SK-N-SH (cell line): Measurements from ENCODE around the gene SMYD3. TPM values are rescaled to one million over a fixed set of nuclear protein-coding genes. Genes with fewer than 3 reads are reported as not detected.

ENCODE experiments used
- CTCF ChIA-PET: fragments of 300-600, 350-600 bp; formaldehyde crosslinking; extraction: SDS; loops from one replicate; lab custom pipeline; 2021; lab: Yijun Ruan, JAX
- POLR2A ChIA-PET: fragments of 350-600 bp; sonication (Branson Sonifier 250); formaldehyde crosslinking; extraction: SDS; loops from one replicate; lab custom pipeline; 2020; ENCODE audit warnings: antibody characterized with exemption, inconsistent platforms; lab: Yijun Ruan, JAX
- DNase-seq: peaks from one replicate; pipeline ENCODE4 v3.0.0; 2012
- H2AFZ ChIP-seq: fragments of 200-600 bp; sonication (generic); 2 replicates; pipeline ENCODE4 v1.8.1; 2016; ENCODE audit warnings: antibody characterized with exemption, mild to moderate bottlenecking, low read depth
- H3F3A ChIP-seq: fragments of 200-600 bp; sonication (generic); replicated peaks from 2 replicates; pipeline ENCODE3; 2016; ENCODE audit warnings: antibody characterized with exemption, mild to moderate bottlenecking; ENCODE audit not compliant: insufficient read depth
- H3K27ac ChIP-seq, 2 experiments: fragments of 200-500 bp in 1 of 2; fragments of 200-600 bp in 1 of 2; sonication (Bioruptor generic) in 1 of 2; sonication (generic), shearing (Covaris generic) in 1 of 2; 2 replicates each; pipeline versions ENCODE4 v1.5.1 to v1.6.1; 2014 to 2016; ENCODE audit warnings: low read depth in 2 of 2, inconsistent platforms in 1 of 2, low read length in 1 of 2, mild to moderate bottlenecking in 1 of 2, mixed read lengths in 1 of 2
- H3K27me3 ChIP-seq: fragments of 200-600 bp; sonication (generic), shearing (Covaris generic); 2 replicates; pipeline ENCODE4 v1.6.1; 2016; ENCODE audit warnings: mixed run types; ENCODE audit not compliant: insufficient read depth
- H3K36me3 ChIP-seq, 2 experiments: fragments of 200-500 bp in 1 of 2; fragments of 200-600 bp in 1 of 2; sonication (Bioruptor generic) in 1 of 2; sonication (generic) in 1 of 2; replicated peaks in 1 of 2; 2 replicates each; pipeline versions ENCODE3 to v1.5.1; 2014 to 2016; ENCODE audit warnings: low read length in 1 of 2, mild to moderate bottlenecking in 1 of 2; ENCODE audit not compliant: insufficient read depth in 2 of 2, control insufficient read depth in 1 of 2
- H3K4me1 ChIP-seq, 2 experiments: fragments of 200-500 bp in 1 of 2; fragments of 200-600 bp in 1 of 2; sonication (Bioruptor generic) in 1 of 2; sonication (generic), shearing (Covaris generic) in 1 of 2; 2 replicates each; pipeline versions ENCODE4 v1.5.1 to v1.6.1; 2014 to 2016; ENCODE audit warnings: low read depth in 1 of 2, low read length in 1 of 2, mixed run types in 1 of 2; ENCODE audit not compliant: insufficient read depth in 2 of 2, control insufficient read depth in 1 of 2
- H3K4me2 ChIP-seq: fragments of 200-600 bp; sonication (generic), shearing (Covaris generic); 2 replicates; pipeline ENCODE4 v1.6.1; 2017; ENCODE audit warnings: mixed run types
- H3K4me3 ChIP-seq, 2 experiments: fragments of 200-500 bp in 1 of 2; fragments of 200-600 bp in 1 of 2; sonication (Bioruptor generic) in 1 of 2; sonication (generic), shearing (Covaris generic) in 1 of 2; 2 replicates each; pipeline versions ENCODE4 v1.5.1 to v1.8.1; 2014 to 2016; ENCODE audit warnings: low read depth in 2 of 2, inconsistent platforms in 1 of 2, low read length in 1 of 2, mild to moderate bottlenecking in 1 of 2, mixed read lengths in 1 of 2, moderate library complexity in 1 of 2
- H3K79me2 ChIP-seq: fragments of 200-600 bp; sonication (generic); 2 replicates; pipeline ENCODE4 v1.8.1; 2017; ENCODE audit warnings: mild to moderate bottlenecking; ENCODE audit not compliant: insufficient read depth
- H3K9ac ChIP-seq: fragments of 200-600 bp; sonication (generic); 2 replicates; pipeline ENCODE4 v1.6.1; 2017; ENCODE audit warnings: mixed run types
- H3K9me2 ChIP-seq: fragments of 200-600 bp; sonication (generic); 2 replicates; pipeline ENCODE4 v1.6.1; 2017; ENCODE audit warnings: mixed run types
- H3K9me3 ChIP-seq: fragments of 200-600 bp; sonication (generic); 2 replicates; pipeline ENCODE4 v1.6.1; 2017; ENCODE audit warnings: mixed run types, mild to moderate bottlenecking, moderate library complexity
- H4K20me1 ChIP-seq: fragments of 200-600 bp; sonication (generic); 2 replicates; pipeline ENCODE4 v1.6.1; 2017; ENCODE audit warnings: mild to moderate bottlenecking, mixed run types; ENCODE audit not compliant: insufficient read depth
- ELF1 ChIP-seq: IDR thresholded peaks from 2 replicates; pipeline ENCODE4 v1.4.0; 2012
- EP300 ChIP-seq, 2 experiments: IDR thresholded peaks; 2 replicates each; pipeline versions ENCODE4 v1.4.0 to v1.6.1; 2012; ENCODE audit warnings: borderline replicate concordance in 1 of 2, low read depth in 1 of 2, low read length in 1 of 2
- EZH2phosphoT487 ChIP-seq: fragments of 200-600 bp; sonication (generic); IDR thresholded peaks from 2 replicates; pipeline ENCODE4 v1.6.1; 2017; ENCODE audit warnings: low read depth, mixed run types, mild to moderate bottlenecking, antibody characterized with exemption, moderate library complexity, borderline replicate concordance
- FOXJ3 ChIP-seq: sonication (generic); formaldehyde crosslinking; IDR thresholded peaks from 2 replicates; pipeline ENCODE4 v1.5.1; 2020; ENCODE audit warnings: mild to moderate bottlenecking, missing genetic modification reagents
- JUND ChIP-seq: IDR thresholded peaks from 2 replicates; pipeline ENCODE4 v1.4.0; 2012
- MEF2A ChIP-seq: IDR thresholded peaks from 2 replicates; pipeline ENCODE4 v1.4.0; 2012; ENCODE audit warnings: low read depth, borderline replicate concordance
- POLR2AphosphoS5 ChIP-seq: IDR thresholded peaks from 2 replicates; pipeline ENCODE4 v1.6.1; 2012; ENCODE audit warnings: low read depth, low read length
- RAD21 ChIP-seq: IDR thresholded peaks from 2 replicates; pipeline ENCODE4 v1.6.1; 2012; ENCODE audit warnings: mild to moderate bottlenecking, low read length
- RCOR1 ChIP-seq: fragments of 150-350 bp; IDR thresholded peaks from 2 replicates; pipeline ENCODE4 v1.6.1; 2017; ENCODE audit warnings: antibody characterized with exemption, low read length
- RFX5 ChIP-seq: IDR thresholded peaks from 2 replicates; pipeline ENCODE4 v1.6.1; 2012; ENCODE audit warnings: mild to moderate bottlenecking, improper control_type of control experiment, low read length
- SIN3A ChIP-seq: IDR thresholded peaks from 2 replicates; pipeline ENCODE4 v1.6.1; 2012; ENCODE audit warnings: low read depth, mild to moderate bottlenecking, low read length, moderate library complexity, borderline replicate concordance
- SMC3 ChIP-seq: IDR thresholded peaks from 2 replicates; pipeline ENCODE4 v1.6.1; 2012; ENCODE audit warnings: low read depth, low read length, improper control_type of control experiment
- TEAD4 ChIP-seq: IDR thresholded peaks from 2 replicates; pipeline ENCODE4 v1.4.0; 2012; ENCODE audit warnings: mild to moderate bottlenecking, borderline replicate concordance; ENCODE audit not compliant: insufficient read depth
- YY1 ChIP-seq: IDR thresholded peaks from 2 replicates; pipeline ENCODE4 v1.4.0; 2012; ENCODE audit warnings: low read depth, mild to moderate bottlenecking
- WGBS: methylation state at CpG from one replicate; pipeline ENCODE4 v1.1.6; 2017; ENCODE audit warnings: low lambda C conversion rate; 5-methylcytosine and 5-hydroxymethylcytosine counted together
- polyA plus RNA-seq, 3 experiments: library from polyadenylated mRNA; depleted of rRNA; stranded (reverse); fragments of >200 nt; gene quantifications; 2 replicates each; pipeline ENCODE4 v1.2.3, GENCODE V29; 2012
- TF ChIP-seq, protein P1 (sequence below): IDR thresholded peaks from 2 replicates; pipeline ENCODE4 v1.4.0; 2012; ENCODE audit warnings: low read depth, borderline replicate concordance
- TF ChIP-seq, protein P2 (sequence below): fragments of 150-350 bp; IDR thresholded peaks from 2 replicates; pipeline ENCODE4 v1.6.1; 2016; ENCODE audit warnings: mild to moderate bottlenecking, low read depth, low read length
- TF ChIP-seq, protein P3 (sequence below): fragments of 200-600 bp; sonication (generic); IDR thresholded peaks from 2 replicates; pipeline ENCODE4 v1.6.1; 2017; ENCODE audit warnings: antibody characterized with exemption, mild to moderate bottlenecking, moderate library complexity
- TF ChIP-seq, protein P4 (sequence below): IDR thresholded peaks from 2 replicates; pipeline ENCODE4 v1.4.0; 2012; ENCODE audit warnings: low read depth
- TF ChIP-seq, protein P5 (sequence below): IDR thresholded peaks from 2 replicates; pipeline ENCODE4; 2012
- TF ChIP-seq, protein P6 (sequence below): IDR thresholded peaks from 2 replicates; pipeline ENCODE4 v1.4.0; 2012; ENCODE audit warnings: low read depth, borderline replicate concordance

The SMYD3 gene
- polyA plus RNA-seq, 1 of the 3 experiments (the other 2 are of a cell fraction): 31.4 TPM

DNA sequence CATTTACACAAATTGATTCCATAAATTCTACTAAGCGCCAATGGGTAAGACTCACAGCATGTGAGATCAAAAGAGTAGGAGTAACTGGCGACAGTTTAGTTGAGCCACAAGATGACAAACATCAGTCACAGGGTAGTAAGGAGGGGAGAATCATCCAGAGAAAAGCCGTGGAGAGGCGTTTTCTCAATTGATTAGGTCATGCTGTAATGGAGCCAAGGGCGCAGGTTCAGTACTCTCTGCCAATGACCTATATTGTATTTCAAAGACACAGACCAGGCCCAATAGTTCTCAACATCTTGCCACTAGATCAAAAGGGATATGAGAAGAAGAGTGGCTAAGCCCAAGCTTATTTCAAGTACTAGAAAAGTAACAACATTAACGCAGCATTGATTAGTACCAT is 467.5 kb downstream of the SMYD3 start:
- Histone ChIP-seq H3K79me2 (no peaks in the 10 kb centered on the region), H2AFZ (no peak overlapping the region), H4K20me1 (no peaks in the 10 kb centered on the region), H3K9ac (no peak overlapping the region), H3K9me2 (no peaks in the 10 kb centered on the region), H3K9me3 (no peaks in the 10 kb centered on the region), H3K27me3 (no peaks in the 10 kb centered on the region), H3K36me3 (no peaks in the 10 kb centered on the region), H3F3A (no peaks in the 10 kb centered on the region), H3K4me1 (peaks cover 0 to 18% of the 10 kb centered on the region in 2 experiments; a peak in 2 of 4 replicates), H3K4me3 (no peak overlapping the region), H3K4me2 (no peak overlapping the region), H3K27ac (no peak overlapping the region)
- ChIA-PET POLR2A (no interaction called here), CTCF (no interaction called here)
- TF ChIP-seq, protein P1, sequence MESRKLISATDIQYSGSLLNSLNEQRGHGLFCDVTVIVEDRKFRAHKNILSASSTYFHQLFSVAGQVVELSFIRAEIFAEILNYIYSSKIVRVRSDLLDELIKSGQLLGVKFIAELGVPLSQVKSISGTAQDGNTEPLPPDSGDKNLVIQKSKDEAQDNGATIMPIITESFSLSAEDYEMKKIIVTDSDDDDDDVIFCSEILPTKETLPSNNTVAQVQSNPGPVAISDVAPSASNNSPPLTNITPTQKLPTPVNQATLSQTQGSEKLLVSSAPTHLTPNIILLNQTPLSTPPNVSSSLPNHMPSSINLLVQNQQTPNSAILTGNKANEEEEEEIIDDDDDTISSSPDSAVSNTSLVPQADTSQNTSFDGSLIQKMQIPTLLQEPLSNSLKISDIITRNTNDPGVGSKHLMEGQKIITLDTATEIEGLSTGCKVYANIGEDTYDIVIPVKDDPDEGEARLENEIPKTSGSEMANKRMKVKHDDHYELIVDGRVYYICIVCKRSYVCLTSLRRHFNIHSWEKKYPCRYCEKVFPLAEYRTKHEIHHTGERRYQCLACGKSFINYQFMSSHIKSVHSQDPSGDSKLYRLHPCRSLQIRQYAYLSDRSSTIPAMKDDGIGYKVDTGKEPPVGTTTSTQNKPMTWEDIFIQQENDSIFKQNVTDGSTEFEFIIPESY: no peak
- TF ChIP-seq, protein P2, sequence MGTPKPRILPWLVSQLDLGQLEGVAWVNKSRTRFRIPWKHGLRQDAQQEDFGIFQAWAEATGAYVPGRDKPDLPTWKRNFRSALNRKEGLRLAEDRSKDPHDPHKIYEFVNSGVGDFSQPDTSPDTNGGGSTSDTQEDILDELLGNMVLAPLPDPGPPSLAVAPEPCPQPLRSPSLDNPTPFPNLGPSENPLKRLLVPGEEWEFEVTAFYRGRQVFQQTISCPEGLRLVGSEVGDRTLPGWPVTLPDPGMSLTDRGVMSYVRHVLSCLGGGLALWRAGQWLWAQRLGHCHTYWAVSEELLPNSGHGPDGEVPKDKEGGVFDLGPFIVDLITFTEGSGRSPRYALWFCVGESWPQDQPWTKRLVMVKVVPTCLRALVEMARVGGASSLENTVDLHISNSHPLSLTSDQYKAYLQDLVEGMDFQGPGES: no peak
- TF ChIP-seq MEF2A: no peak
- no peak for TF ChIP-seq RCOR1
- TF ChIP-seq EZH2phosphoT487: no peak
- TF ChIP-seq, protein P3, sequence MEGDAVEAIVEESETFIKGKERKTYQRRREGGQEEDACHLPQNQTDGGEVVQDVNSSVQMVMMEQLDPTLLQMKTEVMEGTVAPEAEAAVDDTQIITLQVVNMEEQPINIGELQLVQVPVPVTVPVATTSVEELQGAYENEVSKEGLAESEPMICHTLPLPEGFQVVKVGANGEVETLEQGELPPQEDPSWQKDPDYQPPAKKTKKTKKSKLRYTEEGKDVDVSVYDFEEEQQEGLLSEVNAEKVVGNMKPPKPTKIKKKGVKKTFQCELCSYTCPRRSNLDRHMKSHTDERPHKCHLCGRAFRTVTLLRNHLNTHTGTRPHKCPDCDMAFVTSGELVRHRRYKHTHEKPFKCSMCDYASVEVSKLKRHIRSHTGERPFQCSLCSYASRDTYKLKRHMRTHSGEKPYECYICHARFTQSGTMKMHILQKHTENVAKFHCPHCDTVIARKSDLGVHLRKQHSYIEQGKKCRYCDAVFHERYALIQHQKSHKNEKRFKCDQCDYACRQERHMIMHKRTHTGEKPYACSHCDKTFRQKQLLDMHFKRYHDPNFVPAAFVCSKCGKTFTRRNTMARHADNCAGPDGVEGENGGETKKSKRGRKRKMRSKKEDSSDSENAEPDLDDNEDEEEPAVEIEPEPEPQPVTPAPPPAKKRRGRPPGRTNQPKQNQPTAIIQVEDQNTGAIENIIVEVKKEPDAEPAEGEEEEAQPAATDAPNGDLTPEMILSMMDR: no peak
- TF ChIP-seq JUND: no peak
- TF ChIP-seq FOXJ3 (CRISPR knock-in tag): no peak
- TF ChIP-seq RFX5: no peak
- TF ChIP-seq, protein P4, sequence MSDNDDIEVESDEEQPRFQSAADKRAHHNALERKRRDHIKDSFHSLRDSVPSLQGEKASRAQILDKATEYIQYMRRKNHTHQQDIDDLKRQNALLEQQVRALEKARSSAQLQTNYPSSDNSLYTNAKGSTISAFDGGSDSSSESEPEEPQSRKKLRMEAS: no peak
- no peak for TF ChIP-seq SIN3A
- TF ChIP-seq ELF1: no peak
- TF ChIP-seq, protein P5, sequence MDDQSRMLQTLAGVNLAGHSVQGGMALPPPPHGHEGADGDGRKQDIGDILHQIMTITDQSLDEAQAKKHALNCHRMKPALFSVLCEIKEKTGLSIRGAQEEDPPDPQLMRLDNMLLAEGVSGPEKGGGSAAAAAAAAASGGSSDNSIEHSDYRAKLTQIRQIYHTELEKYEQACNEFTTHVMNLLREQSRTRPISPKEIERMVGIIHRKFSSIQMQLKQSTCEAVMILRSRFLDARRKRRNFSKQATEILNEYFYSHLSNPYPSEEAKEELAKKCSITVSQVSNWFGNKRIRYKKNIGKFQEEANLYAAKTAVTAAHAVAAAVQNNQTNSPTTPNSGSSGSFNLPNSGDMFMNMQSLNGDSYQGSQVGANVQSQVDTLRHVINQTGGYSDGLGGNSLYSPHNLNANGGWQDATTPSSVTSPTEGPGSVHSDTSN: no peak
- TF ChIP-seq YY1: no peak
- TF ChIP-seq TEAD4: no peak
- TF ChIP-seq EP300 (IDR thresholded peaks at IDR 0.05; ENCODE audit: borderline replicate concordance in 1 of 2, low read depth in 1 of 2, low read length in 1 of 2): no peak
- TF ChIP-seq RAD21: no peak
- TF ChIP-seq, protein P6, sequence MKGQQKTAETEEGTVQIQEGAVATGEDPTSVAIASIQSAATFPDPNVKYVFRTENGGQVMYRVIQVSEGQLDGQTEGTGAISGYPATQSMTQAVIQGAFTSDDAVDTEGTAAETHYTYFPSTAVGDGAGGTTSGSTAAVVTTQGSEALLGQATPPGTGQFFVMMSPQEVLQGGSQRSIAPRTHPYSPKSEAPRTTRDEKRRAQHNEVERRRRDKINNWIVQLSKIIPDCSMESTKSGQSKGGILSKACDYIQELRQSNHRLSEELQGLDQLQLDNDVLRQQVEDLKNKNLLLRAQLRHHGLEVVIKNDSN: no peak
- no peak for TF ChIP-seq SMC3
- no peak for TF ChIP-seq POLR2AphosphoS5
- WGBS: 92% methylated on average over 6 of the region's 6 CpGs
- no peak for DNase-seq
